ENCODE data around the gene TRIP12. TPM values are rescaled to one million over a fixed set of nuclear protein-coding genes. Genes with fewer than 3 reads are reported as not detected.

The TRIP12 gene
- total RNA-seq, 1 donor from 2014 or later = 162 TPM

DNA sequence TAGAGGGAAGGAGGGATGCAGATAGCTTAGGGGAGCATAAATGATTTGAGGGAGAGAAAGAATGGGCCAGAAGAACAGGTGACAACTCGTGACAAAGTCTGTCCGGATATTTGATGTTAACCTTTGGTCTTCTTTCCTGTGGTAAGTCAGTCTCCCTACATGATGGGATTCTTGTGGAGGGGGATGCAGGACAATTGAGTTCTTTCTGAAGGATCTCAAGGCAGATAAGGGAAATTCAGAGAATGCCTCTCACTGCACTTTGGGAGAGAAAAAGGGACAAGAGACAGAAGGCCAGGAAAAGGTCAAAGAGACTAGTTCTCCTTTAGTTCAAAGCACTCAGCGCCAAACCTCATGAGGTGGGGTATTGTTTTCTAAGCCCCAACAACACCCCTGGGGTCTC, 34.7 kb upstream of the TRIP12 start:
- Histone ChIP-seq H3K27ac (no peak overlapping the region), H3K27me3 (no peaks in the 10 kb centered on the region), H3K4me3 (no peak overlapping the region), H3K4me1 (no peaks in the 10 kb centered on the region), H3K36me3 (no peaks in the 10 kb centered on the region), H3K9me3 (no peaks in the 10 kb centered on the region)
- intact Hi-C loops (cut with DNase I) = no loop called here
- DNase-seq (ENCODE audit: extremely low spot score in 2 of 2) = no peak
- TF ChIP-seq POLR2A (IDR thresholded peaks at IDR 0.05) (no peak), POLR2AphosphoS5 (IDR thresholded peaks at IDR 0.05; ENCODE audit: insufficient read depth in 1 of 2, low read depth in 1 of 2) (no peak)
- TF ChIP-seq, protein P1, sequence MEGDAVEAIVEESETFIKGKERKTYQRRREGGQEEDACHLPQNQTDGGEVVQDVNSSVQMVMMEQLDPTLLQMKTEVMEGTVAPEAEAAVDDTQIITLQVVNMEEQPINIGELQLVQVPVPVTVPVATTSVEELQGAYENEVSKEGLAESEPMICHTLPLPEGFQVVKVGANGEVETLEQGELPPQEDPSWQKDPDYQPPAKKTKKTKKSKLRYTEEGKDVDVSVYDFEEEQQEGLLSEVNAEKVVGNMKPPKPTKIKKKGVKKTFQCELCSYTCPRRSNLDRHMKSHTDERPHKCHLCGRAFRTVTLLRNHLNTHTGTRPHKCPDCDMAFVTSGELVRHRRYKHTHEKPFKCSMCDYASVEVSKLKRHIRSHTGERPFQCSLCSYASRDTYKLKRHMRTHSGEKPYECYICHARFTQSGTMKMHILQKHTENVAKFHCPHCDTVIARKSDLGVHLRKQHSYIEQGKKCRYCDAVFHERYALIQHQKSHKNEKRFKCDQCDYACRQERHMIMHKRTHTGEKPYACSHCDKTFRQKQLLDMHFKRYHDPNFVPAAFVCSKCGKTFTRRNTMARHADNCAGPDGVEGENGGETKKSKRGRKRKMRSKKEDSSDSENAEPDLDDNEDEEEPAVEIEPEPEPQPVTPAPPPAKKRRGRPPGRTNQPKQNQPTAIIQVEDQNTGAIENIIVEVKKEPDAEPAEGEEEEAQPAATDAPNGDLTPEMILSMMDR (IDR thresholded peaks at IDR 0.05) = no peak

DNA sequence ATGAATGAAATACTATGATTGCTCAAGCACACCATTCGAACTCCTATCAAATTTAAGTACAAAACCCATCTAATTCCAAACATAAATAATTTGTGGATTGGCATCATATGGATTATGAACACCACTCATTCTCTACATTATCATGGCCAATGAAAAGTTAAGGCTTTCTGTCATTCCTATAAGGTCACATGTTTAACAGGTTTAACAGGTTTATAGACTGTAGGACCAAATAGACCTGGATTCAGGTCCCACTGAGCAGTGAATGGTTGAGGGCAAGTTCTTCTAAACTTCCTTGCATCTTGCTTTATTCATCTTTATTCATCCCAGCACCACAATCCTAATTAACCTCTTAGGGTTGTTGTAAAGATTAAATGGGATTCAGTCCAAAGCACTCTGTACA, 33.9 kb upstream of the TRIP12 start:
- DNase-seq (ENCODE audit: extremely low spot score in 2 of 2) = no peak
- Histone ChIP-seq H3K4me3 (no peak overlapping the region), H3K27ac (no peak overlapping the region), H3K36me3 (no peaks in the 10 kb centered on the region), H3K9me3 (no peaks in the 10 kb centered on the region), H3K4me1 (no peaks in the 10 kb centered on the region), H3K27me3 (no peaks in the 10 kb centered on the region)
- intact Hi-C loops (cut with DNase I) = no loop called here
- TF ChIP-seq POLR2AphosphoS5 (IDR thresholded peaks at IDR 0.05; ENCODE audit: insufficient read depth in 1 of 2, low read depth in 1 of 2) (no peak), POLR2A (IDR thresholded peaks at IDR 0.05) (no peak)
- TF ChIP-seq, protein P1 (IDR thresholded peaks at IDR 0.05) = no peak

DNA sequence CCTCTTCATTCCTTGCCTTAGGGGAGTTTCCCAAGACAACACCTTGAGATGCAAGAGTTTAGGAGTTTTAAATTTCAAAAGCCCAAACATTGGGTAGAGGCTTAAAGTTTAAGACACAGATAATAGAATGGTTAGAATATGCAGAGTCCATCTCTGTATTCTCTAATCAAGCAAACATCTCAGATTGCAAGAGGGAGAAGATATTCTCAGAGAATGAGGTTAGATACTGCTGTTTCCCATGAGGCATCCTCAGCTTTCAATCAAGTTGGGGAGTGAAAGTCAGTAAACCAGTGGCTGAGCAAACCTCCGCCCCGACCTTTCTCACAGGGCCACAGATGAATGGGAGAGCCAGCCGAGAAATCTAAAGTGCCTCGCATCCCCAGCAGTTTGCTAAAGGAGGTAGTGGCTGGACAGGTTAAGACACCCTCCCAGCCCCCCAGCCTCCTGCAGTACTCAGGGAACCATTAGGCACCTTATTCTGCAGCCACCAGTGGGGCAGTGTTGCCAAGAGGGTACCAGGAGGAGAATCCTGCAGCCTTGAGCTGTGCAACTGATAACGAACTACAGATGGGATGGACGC, 30.5 kb upstream of the TRIP12 start:
- no peaks in the 10 kb centered on the region for H3K36me3 ChIP-seq
- no peak overlapping the region for H3K4me3 ChIP-seq
- TF ChIP-seq POLR2A (IDR thresholded peaks at IDR 0.05) (no peak), POLR2AphosphoS5 (IDR thresholded peaks at IDR 0.05; ENCODE audit: insufficient read depth in 1 of 2, low read depth in 1 of 2) (no peak)
- TF ChIP-seq, protein P1 (IDR thresholded peaks at IDR 0.05) = no peak
- H3K9me3 ChIP-seq = no peaks in the 10 kb centered on the region
- no peaks in the 10 kb centered on the region for H3K4me1 ChIP-seq
- H3K27me3 ChIP-seq = no peaks in the 10 kb centered on the region
- intact Hi-C loops (cut with DNase I) = no loop called here
- no peak for DNase-seq (ENCODE audit: extremely low spot score in 2 of 2)
- H3K27ac ChIP-seq = no peak overlapping the region

DNA sequence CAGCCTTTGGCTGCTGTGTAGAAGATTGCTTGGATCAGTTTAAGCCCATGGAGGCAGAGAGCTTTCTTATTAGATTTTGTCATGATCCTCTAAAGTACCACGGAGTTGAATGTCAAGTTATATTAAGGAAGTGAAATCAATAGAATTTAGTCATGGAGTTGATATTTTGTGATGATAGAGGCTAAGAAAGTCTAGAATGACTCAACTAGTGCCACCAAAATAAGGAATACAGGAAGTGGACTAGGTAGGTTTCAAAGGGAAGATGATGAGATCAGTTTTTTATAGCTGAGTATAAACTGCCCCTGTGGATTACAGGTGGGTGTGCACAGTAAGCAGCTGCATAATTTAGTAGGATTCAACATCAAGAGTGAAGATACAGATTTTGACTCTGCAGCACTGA, 25.7 kb upstream of the TRIP12 start:
- no peaks in the 10 kb centered on the region for H3K36me3 ChIP-seq
- TF ChIP-seq, protein P1 (IDR thresholded peaks at IDR 0.05) = no peak
- TF ChIP-seq POLR2A (IDR thresholded peaks at IDR 0.05) = no peak
- no peak overlapping the region for H3K4me3 ChIP-seq
- H3K27me3 ChIP-seq = no peaks in the 10 kb centered on the region
- H3K9me3 ChIP-seq = no peaks in the 10 kb centered on the region
- no peak overlapping the region for H3K27ac ChIP-seq
- H3K4me1 ChIP-seq = no peaks in the 10 kb centered on the region
- DNase-seq (ENCODE audit: extremely low spot score in 2 of 2) = no peak
- intact Hi-C loops (cut with DNase I) = no loop called here

DNA sequence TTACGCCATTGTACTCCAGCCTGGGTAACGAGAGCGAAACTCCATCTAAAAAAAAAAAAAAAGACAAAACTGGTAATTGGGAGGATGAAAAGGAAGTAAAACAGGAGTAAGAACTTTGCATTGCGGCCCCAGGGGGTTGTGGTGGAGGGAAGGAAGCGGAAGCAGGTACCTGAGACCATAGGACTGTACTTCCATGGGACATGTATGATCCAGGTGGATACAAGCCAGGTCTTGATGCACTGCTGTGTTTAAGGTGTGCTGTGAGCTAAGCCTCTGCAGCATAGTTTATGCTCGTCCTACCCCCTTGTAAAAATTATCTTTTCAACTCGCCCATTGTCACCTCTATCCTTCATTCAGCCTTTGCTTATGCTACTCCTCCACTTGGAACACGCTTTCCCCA, 24.2 kb upstream of the TRIP12 start:
- no peaks in the 10 kb centered on the region for H3K9me3 ChIP-seq
- no peaks in the 10 kb centered on the region for H3K36me3 ChIP-seq
- no peaks in the 10 kb centered on the region for H3K27me3 ChIP-seq
- H3K4me3 ChIP-seq = no peak overlapping the region
- H3K4me1 ChIP-seq = no peaks in the 10 kb centered on the region
- H3K27ac ChIP-seq = no peak overlapping the region
- intact Hi-C loops (cut with DNase I) = no loop called here
- TF ChIP-seq POLR2A (IDR thresholded peaks at IDR 0.05) (no peak), POLR2AphosphoS5 (IDR thresholded peaks at IDR 0.05; ENCODE audit: insufficient read depth in 1 of 2, low read depth in 1 of 2) (no peak)
- TF ChIP-seq, protein P1 (IDR thresholded peaks at IDR 0.05) = no peak
- DNase-seq (ENCODE audit: extremely low spot score in 2 of 2) = no peak
